ENCODE measurements around the gene MAT2A. TPM values are rescaled to one million over a fixed set of nuclear protein-coding genes. Genes with fewer than 3 reads are reported as not detected.

Gene MAT2A
- total RNA-seq, 2 donors from 2014 or later = 230 to 475 TPM

- TF ChIP-seq CTCF (IDR thresholded peaks at IDR 0.05) = no peak
- no peak for ATAC-seq (ENCODE audit: insufficient number of reproducible peaks, low FRiP score, low read depth)
- Histone ChIP-seq H3K4me3 (no peak overlapping the region), H3K4me1 (ENCODE audit: control insufficient read depth in 1 of 2, low read depth in 2 of 2) (peaks cover 24 to 64% of the 10 kb centered on the region in 2 donors), H3K27me3 (replicated peaks; ENCODE audit: insufficient read depth) (no peaks in the 10 kb centered on the region), H3K27ac (no peak overlapping the region), H3K9me3 (no peaks in the 10 kb centered on the region), H3K36me3 (no peaks in the 10 kb centered on the region)
- no peak for DNase-seq (ENCODE audit: low spot score)
Measured at GRCh38 chr2:85582492-85582891, 43.5 kb downstream of the MAT2A start.

DNA sequence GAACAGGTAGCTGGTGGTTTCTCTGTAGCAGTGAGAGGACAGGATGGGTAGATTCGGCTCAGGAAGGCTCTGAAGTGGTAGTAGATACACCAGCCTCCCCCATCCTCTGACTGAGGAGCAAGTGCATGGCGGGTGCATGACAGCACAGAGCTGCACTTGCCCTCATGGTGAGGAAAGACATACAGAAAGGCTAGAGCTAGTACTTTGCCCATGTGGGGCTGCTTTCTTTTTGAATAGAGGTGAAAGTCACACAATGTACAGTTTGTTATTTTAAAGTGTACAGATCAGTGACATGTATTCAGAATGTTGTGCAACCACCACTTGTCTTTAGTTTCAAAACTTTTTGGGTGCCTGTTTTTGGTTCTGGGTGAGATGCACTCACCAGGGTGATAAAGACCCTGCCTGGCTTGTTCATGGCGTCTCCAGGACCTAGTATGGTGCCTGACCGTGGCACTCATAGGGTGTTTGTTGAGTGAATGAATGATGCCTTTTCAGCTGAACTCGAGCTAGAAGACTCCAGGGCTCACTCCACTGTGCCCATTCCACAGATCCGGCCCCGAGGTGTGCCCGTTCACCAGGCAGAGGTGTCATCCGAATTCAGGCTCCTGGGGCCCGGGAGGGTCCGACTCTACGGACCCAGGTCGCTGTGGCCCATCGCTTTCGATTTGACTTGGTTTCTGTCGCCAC is 44.8 kb downstream of the MAT2A start:
- H3K27ac ChIP-seq = peak overlapping the region; percentile 92 to 96
- no peak for ATAC-seq (ENCODE audit: insufficient number of reproducible peaks, low FRiP score, low read depth)
- no peak for TF ChIP-seq CTCF (IDR thresholded peaks at IDR 0.05)
- no peaks in the 10 kb centered on the region for H3K36me3 ChIP-seq
- H3K9me3 ChIP-seq = no peaks in the 10 kb centered on the region
- peak overlapping the region; percentile 78 for H3K4me3 ChIP-seq
- DNase-seq (ENCODE audit: low spot score) = no peak
- H3K27me3 ChIP-seq (replicated peaks; ENCODE audit: insufficient read depth) = no peaks in the 10 kb centered on the region
- peaks cover 35 to 67% of the 10 kb centered on the region in 2 donors for H3K4me1 ChIP-seq (ENCODE audit: control insufficient read depth in 1 of 2, low read depth in 2 of 2)

DNA sequence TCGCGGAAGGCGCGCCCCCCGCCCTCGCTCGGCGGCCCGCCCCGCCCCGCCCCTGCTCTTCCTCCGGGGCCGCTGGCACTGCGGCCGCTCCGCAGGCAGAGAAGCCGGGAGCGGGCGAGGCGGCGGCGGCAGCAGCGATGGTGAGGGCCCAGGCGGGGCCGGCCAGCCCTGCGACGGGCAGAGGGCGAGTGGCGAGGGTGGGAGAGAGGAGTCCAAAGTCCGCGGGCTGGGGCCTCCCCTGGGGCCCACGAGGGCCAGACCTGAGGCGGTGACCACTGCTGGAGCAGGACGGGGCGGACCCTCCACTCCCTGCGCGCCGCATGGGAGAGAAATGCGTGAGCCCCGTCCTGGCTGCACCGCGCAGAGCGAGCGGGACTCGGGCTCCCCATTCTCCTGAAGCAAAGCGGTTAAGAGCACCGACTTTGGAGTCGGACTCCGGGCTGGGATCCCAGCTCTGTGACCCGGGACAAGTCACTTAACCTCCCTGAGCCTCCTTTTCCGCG is 45.4 kb downstream of the MAT2A start, which contains the start of gene VAMP5:
Gene VAMP5 (plus strand): TSS at position 78 of the 503 bp plus-strand sequence. CDS start 60 bp downstream, at position 138.
- DNase-seq (ENCODE audit: low spot score) = no peak
- H3K9me3 ChIP-seq = no peaks in the 10 kb centered on the region
- no peaks in the 10 kb centered on the region for H3K27me3 ChIP-seq (replicated peaks; ENCODE audit: insufficient read depth)
- H3K4me1 ChIP-seq (ENCODE audit: control insufficient read depth in 1 of 2, low read depth in 2 of 2) = peaks cover 41 to 67% of the 10 kb centered on the region in 2 donors
- no peaks in the 10 kb centered on the region for H3K36me3 ChIP-seq
- H3K27ac ChIP-seq = peak within 1 kb of the TSS; percentile 92 to 96
- ATAC-seq (ENCODE audit: insufficient number of reproducible peaks, low FRiP score, low read depth) = peak; percentile 15
- H3K4me3 ChIP-seq = peak within 1 kb of the TSS; percentile 78
- TF ChIP-seq CTCF (IDR thresholded peaks at IDR 0.05) = no peak

- Histone ChIP-seq H3K9me3 (no peaks in the 10 kb centered on the region), H3K27me3 (replicated peaks; ENCODE audit: insufficient read depth) (no peaks in the 10 kb centered on the region), H3K36me3 (no peaks in the 10 kb centered on the region), H3K27ac (peak overlapping the region; percentile 92 to 96), H3K4me1 (ENCODE audit: control insufficient read depth in 1 of 2, low read depth in 2 of 2) (peaks cover 48 to 67% of the 10 kb centered on the region in 2 donors), H3K4me3 (peak overlapping the region; percentile 78)
- DNase-seq (ENCODE audit: low spot score) = no peak
- no peak for TF ChIP-seq CTCF (IDR thresholded peaks at IDR 0.05)
- peak; percentile 73 for ATAC-seq (ENCODE audit: insufficient number of reproducible peaks, low FRiP score, low read depth)
Measured at GRCh38 chr2:85584857-85585780, 46.2 kb downstream of the MAT2A start.

DNA sequence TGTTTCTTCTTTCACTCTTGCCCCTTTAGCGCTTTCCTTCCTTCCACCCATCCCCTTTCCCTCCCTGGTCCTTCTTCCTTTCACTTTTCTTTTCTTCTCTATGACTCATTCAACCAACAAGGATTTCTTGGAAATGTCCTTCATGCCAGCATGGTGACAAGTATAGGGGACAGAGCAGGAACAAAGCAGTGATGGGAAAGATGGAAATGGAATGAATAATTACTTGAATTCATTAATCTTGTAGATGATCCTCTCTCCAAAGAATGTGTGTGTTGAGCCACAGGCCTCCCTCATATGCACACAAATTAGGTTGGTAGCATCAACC is 46.8 kb downstream of the MAT2A start:
- TF ChIP-seq CTCF (IDR thresholded peaks at IDR 0.05) = no peak
- ATAC-seq (ENCODE audit: insufficient number of reproducible peaks, low FRiP score, low read depth) (no peak), DNase-seq (ENCODE audit: low spot score) (no peak)
- Histone ChIP-seq H3K4me3 (peak overlapping the region; percentile 78), H3K27me3 (replicated peaks; ENCODE audit: insufficient read depth) (no peaks in the 10 kb centered on the region), H3K4me1 (ENCODE audit: control insufficient read depth in 1 of 2, low read depth in 2 of 2) (peaks cover 54 to 70% of the 10 kb centered on the region in 2 donors), H3K9me3 (no peaks in the 10 kb centered on the region), H3K27ac (peak overlapping the region; percentile 92 to 96), H3K36me3 (no peaks in the 10 kb centered on the region)

All from thoracic aorta (tissue), 2 donors.